ENCODE results near the gene ABI3BP. TPM values are rescaled to one million over a fixed set of nuclear protein-coding genes. Genes with fewer than 3 reads are reported as not detected.
A peak's percentile ranks its signal among the peaks of the same experiment; 100 is the strongest.

The ABI3BP gene
- polyA plus RNA-seq, 3 donors = not detected

GRCh38 chr3:100893108-100893507 lies 100.1 kb downstream of the ABI3BP start:
- Histone ChIP-seq H3K9me3 (replicated peaks in 1 of 2; ENCODE audit: control insufficient read depth in 1 of 2, insufficient read depth in 1 of 2, low read length in 2 of 2) (no peaks in the 10 kb centered on the region), H3K27ac (ENCODE audit: low read depth in 1 of 2, low read length in 2 of 2) (peak overlapping the region in 1 of 2 donors; percentile 59), H2AFZ (ENCODE audit: insufficient read depth, low read depth, low read length, poor library complexity, severe bottlenecking) (no peak overlapping the region), H3K36me3 (replicated peaks in 1 of 2; ENCODE audit: control insufficient read depth in 1 of 2, insufficient read depth in 2 of 2, low read length in 2 of 2) (no peaks in the 10 kb centered on the region), H3K4me3 (replicated peaks in 1 of 3; ENCODE audit: low read depth in 2 of 3, low read length in 3 of 3) (peak overlapping the region in 1 of 3 experiments; percentile 22), H3K27me3 (ENCODE audit: control insufficient read depth in 2 of 2, insufficient read depth in 2 of 2, low read length in 2 of 2) (no peaks in the 10 kb centered on the region), H4K20me1 (ENCODE audit: insufficient read depth, low read length) (no peaks in the 10 kb centered on the region), H3K9ac (ENCODE audit: insufficient read depth, low read length, poor library complexity, severe bottlenecking) (no peak overlapping the region), H3K79me2 (ENCODE audit: insufficient read depth, low read length) (no peaks in the 10 kb centered on the region), H3K4me2 (replicated peaks; ENCODE audit: extremely low read depth, low read length, poor library complexity, severe bottlenecking) (peak overlapping the region; percentile 38), H3K4me1 (ENCODE audit: control insufficient read depth in 1 of 2, insufficient read depth in 2 of 2, low read length in 2 of 2) (peaks cover 20 to 21% of the 10 kb centered on the region in 2 donors)
- Mint-ChIP-seq H3K4me3 (peak overlapping the region in 1 of 2 donors; percentile 52), H3K27me3 (ENCODE audit: low read depth in 3 of 3) (no peaks in the 10 kb centered on the region), H3K36me3 (no peaks in the 10 kb centered on the region), H3K9me3 (peaks cover 0 to 2% (median 0%) of the 10 kb centered on the region in 7 donors), H3K4me1 (peaks cover 17% of the 10 kb centered on the region), H3K27ac (peak overlapping the region in 6 of 7 donors; percentile 75 to 89 (median 80))
- WGBS (ENCODE audit: insufficient coverage) = 0% methylated on average over 2 of the region's 3 CpGs
- intact Hi-C loops (cut with micrococcal nuclease) = no loop called here
- TF ChIP-seq CTCF (IDR thresholded peaks at IDR 0.05) = no peak
- peak; percentile 58 to 79 (median 73) for DNase-seq

GRCh38 chr3:100891827-100892226 lies 101.4 kb downstream of the ABI3BP start:
- peaks cover 0 to 2% (median 0%) of the 10 kb centered on the region in 7 donors for H3K9me3 Mint-ChIP-seq
- intact Hi-C loops (cut with micrococcal nuclease) = no loop called here
- no peak overlapping the region for H2AFZ ChIP-seq (ENCODE audit: insufficient read depth, low read depth, low read length, poor library complexity, severe bottlenecking)
- no peaks in the 10 kb centered on the region for H3K9me3 ChIP-seq (replicated peaks in 1 of 2; ENCODE audit: control insufficient read depth in 1 of 2, insufficient read depth in 1 of 2, low read length in 2 of 2)
- H3K9ac ChIP-seq (ENCODE audit: insufficient read depth, low read length, poor library complexity, severe bottlenecking) = no peak overlapping the region
- H3K4me3 Mint-ChIP-seq = no peak overlapping the region
- H3K36me3 ChIP-seq (replicated peaks in 1 of 2; ENCODE audit: control insufficient read depth in 1 of 2, insufficient read depth in 2 of 2, low read length in 2 of 2) = no peaks in the 10 kb centered on the region
- H3K27ac ChIP-seq (ENCODE audit: low read depth in 1 of 2, low read length in 2 of 2) = no peak overlapping the region
- peaks cover 17% of the 10 kb centered on the region in 2 donors for H3K4me1 ChIP-seq (ENCODE audit: control insufficient read depth in 1 of 2, insufficient read depth in 2 of 2, low read length in 2 of 2)
- H3K4me1 Mint-ChIP-seq = peaks cover 16% of the 10 kb centered on the region
- H3K27ac Mint-ChIP-seq = no peak overlapping the region
- no peaks in the 10 kb centered on the region for H3K27me3 Mint-ChIP-seq (ENCODE audit: low read depth in 3 of 3)
- H3K4me3 ChIP-seq (replicated peaks in 1 of 3; ENCODE audit: low read depth in 2 of 3, low read length in 3 of 3) = no peak overlapping the region
- DNase-seq = no peak
- H3K79me2 ChIP-seq (ENCODE audit: insufficient read depth, low read length) = no peaks in the 10 kb centered on the region
- TF ChIP-seq CTCF (IDR thresholded peaks at IDR 0.05) = no peak
- H3K27me3 ChIP-seq (ENCODE audit: control insufficient read depth in 2 of 2, insufficient read depth in 2 of 2, low read length in 2 of 2) = no peaks in the 10 kb centered on the region
- no peaks in the 10 kb centered on the region for H4K20me1 ChIP-seq (ENCODE audit: insufficient read depth, low read length)
- no peak overlapping the region for H3K4me2 ChIP-seq (replicated peaks; ENCODE audit: extremely low read depth, low read length, poor library complexity, severe bottlenecking)
- no CpG with 5 or more reads among the region's 5 CpGs for WGBS (ENCODE audit: insufficient coverage)
- no peaks in the 10 kb centered on the region for H3K36me3 Mint-ChIP-seq

Measured in CD14-positive monocyte (primary cell).